Body of pancreas (tissue), 4 donors: Measurements from ENCODE around the gene DYNC1LI2.

Source experiments
- CTCF ChIP-seq, 7 experiments: fragments of 450-650 bp in 4 of 7; fragments of 200-600 bp in 3 of 7; sonication (generic) in 3 of 7; IDR thresholded peaks; one replicate each; pipeline ENCODE4 v1.5.1; 2016 to 2019; ENCODE audit warnings: antibody characterized with exemption in 7 of 7
- POLR2A ChIP-seq, 3 donors: fragments of 450-650 bp; IDR thresholded peaks; one replicate each; pipeline ENCODE4 v1.6.1; 2016; ENCODE audit warnings: antibody characterized with exemption in 3 of 3, mild to moderate bottlenecking in 2 of 3

- TF ChIP-seq CTCF (IDR thresholded peaks at IDR 0.05) (no peak), POLR2A (IDR thresholded peaks at IDR 0.05) (no peak)
Observed at GRCh38 chr16:66673691-66674090, 77.7 kb downstream of the DYNC1LI2 start.
